RWPE1 (cell line): ENCODE data around the gene IFNGR1.

Experiments used
- CTCF ChIA-PET: fragments of 350-600 bp; sonication (Branson Sonifier 250); formaldehyde crosslinking; extraction: SDS; loops from one replicate; lab custom pipeline; 2021; lab: Yijun Ruan, JAX
- POLR2A ChIA-PET: fragments of 400-600 bp; formaldehyde crosslinking; extraction: SDS; loops from one replicate; lab custom pipeline; 2020; ENCODE audit warnings: antibody characterized with exemption; ENCODE audit not compliant: low non-redundant PET; lab: Yijun Ruan, JAX
- DNase-seq: peaks from one replicate; pipeline ENCODE4 v3.0.0; 2012; ENCODE audit warnings: low spot score
- H3K27ac ChIP-seq: fragments of 450-650 bp; 2 replicates; pipeline ENCODE4 v1.5.1; 2017
- CTCF ChIP-seq: fragments of 450-650 bp; conservative IDR thresholded peaks from 2 replicates; pipeline ENCODE4 v1.5.1; 2017; ENCODE audit warnings: low read depth, mild to moderate bottlenecking

The IFNGR1 gene

GRCh38 chr6:137176729-137177128, 42.5 kb downstream of the IFNGR1 start:
- ChIA-PET CTCF (no interaction called here), POLR2A (no interaction called here)
- no peak for TF ChIP-seq CTCF
- no peak overlapping the region for H3K27ac ChIP-seq
- DNase-seq = no peak

- CTCF ChIA-PET = interaction anchor here (0.5 kb wide), 1 partner anchor 329 kb away, joined by 3 read pairs; no protein-coding TSS in a partner anchor
- POLR2A ChIA-PET = no interaction called here
- TF ChIP-seq CTCF = no peak
- no peak overlapping the region for H3K27ac ChIP-seq
- DNase-seq = no peak
Measured at GRCh38 chr6:137175868-137176245, 43.3 kb downstream of the IFNGR1 start.

GRCh38 chr6:137175157-137175867, 43.9 kb downstream of the IFNGR1 start:
- ChIA-PET POLR2A (no interaction called here), CTCF (interaction anchor here (0.5 kb wide), 1 partner anchor 329 kb away, joined by 3 read pairs; no protein-coding TSS in a partner anchor)
- no peak for TF ChIP-seq CTCF
- DNase-seq = no peak
- H3K27ac ChIP-seq = no peak overlapping the region

GRCh38 chr6:137173501-137173900, 45.7 kb downstream of the IFNGR1 start, which contains the start of gene IL22RA2:
IL22RA2 (minus strand) TSS chr6:137173644; CDS start chr6:137161749, 11,895 bp downstream.
- ChIA-PET CTCF (interaction anchor here (0.8 kb wide), 1 partner anchor 101 kb away, joined by 3 read pairs; no protein-coding TSS in a partner anchor), POLR2A (no interaction called here)
- TF ChIP-seq CTCF = no peak
- no peak within 1 kb of the TSS for H3K27ac ChIP-seq
- no peak for DNase-seq

- CTCF ChIA-PET = interaction anchor here (0.6 to 0.7 kb wide), 2 partner anchors 187 to 1233 kb away, joined by 3 read pairs; no protein-coding TSS in a partner anchor
- POLR2A ChIA-PET = no interaction called here
- no peak for TF ChIP-seq CTCF
- no peak overlapping the region for H3K27ac ChIP-seq
- DNase-seq = no peak
Measured at GRCh38 chr6:137172734-137173431, 46.3 kb downstream of the IFNGR1 start.
